Keratinocyte (primary cell): ENCODE data around the gene PPA2.

ENCODE experiments used
- EZH2 ChIP-seq: IDR thresholded peaks from one replicate; pipeline ENCODE4 v1.6.1; 2012; ENCODE audit warnings: inconsistent platforms, mild to moderate bottlenecking, low read length, moderate library complexity
- TF ChIP-seq, protein P1 (sequence below), 3 experiments: IDR thresholded peaks in 1 of 3; conservative IDR thresholded peaks in 1 of 3; optimal IDR thresholded peaks in 1 of 3; 2 replicates in 2 of 3; 3 replicates in 1 of 3; pipeline versions ENCODE3 to v1.5.1; 2011; ENCODE audit warnings: low read length in 3 of 3, mild to moderate bottlenecking in 3 of 3, moderate library complexity in 2 of 3, control low read depth in 1 of 3, inconsistent platforms in 1 of 3; ENCODE audit not compliant: insufficient read depth in 2 of 3; ENCODE audit errors: extremely low read depth in 1 of 3

DNA sequence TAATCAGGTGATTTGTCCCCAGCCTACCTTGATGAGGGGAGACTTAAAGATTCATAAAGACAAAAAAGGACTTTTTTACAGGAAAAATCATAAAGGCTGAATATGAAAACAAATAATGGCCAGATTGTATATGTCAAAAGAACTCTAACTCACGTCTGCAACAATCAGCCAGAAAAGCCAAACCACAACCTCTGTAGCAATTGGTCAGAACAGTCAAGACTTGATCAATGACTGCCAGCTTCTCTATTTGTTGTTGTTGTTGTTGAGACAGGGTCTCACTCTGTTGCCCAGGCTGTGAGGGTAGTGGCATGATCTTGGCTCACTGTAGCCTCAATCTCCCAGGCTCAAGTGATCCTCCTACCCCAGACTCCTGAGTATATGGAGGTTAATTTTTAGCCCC lies 35.9 kb upstream of the PPA2 start:
- TF ChIP-seq, protein P1, sequence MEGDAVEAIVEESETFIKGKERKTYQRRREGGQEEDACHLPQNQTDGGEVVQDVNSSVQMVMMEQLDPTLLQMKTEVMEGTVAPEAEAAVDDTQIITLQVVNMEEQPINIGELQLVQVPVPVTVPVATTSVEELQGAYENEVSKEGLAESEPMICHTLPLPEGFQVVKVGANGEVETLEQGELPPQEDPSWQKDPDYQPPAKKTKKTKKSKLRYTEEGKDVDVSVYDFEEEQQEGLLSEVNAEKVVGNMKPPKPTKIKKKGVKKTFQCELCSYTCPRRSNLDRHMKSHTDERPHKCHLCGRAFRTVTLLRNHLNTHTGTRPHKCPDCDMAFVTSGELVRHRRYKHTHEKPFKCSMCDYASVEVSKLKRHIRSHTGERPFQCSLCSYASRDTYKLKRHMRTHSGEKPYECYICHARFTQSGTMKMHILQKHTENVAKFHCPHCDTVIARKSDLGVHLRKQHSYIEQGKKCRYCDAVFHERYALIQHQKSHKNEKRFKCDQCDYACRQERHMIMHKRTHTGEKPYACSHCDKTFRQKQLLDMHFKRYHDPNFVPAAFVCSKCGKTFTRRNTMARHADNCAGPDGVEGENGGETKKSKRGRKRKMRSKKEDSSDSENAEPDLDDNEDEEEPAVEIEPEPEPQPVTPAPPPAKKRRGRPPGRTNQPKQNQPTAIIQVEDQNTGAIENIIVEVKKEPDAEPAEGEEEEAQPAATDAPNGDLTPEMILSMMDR (optimal IDR thresholded peaks at IDR 0.05 in 1 of 3, IDR thresholded peaks at IDR 0.05 in 1 of 3, conservative IDR thresholded peaks at IDR 0.05 in 1 of 3; ENCODE audit: extremely low read depth in 1 of 3, insufficient read depth in 2 of 3, low read length in 3 of 3) = no peak
- no peak for TF ChIP-seq EZH2
